Peyer's patch (tissue), 4 donors: ENCODE results near the gene VWA5B1.

Experiments
- POLR2A ChIP-seq, 2 donors: fragments of 450-650 bp; IDR thresholded peaks; one replicate each; pipeline ENCODE4 v1.5.1; 2017; ENCODE audit warnings: antibody characterized with exemption in 2 of 2, mild to moderate bottlenecking in 2 of 2, moderate library complexity in 2 of 2
- TF ChIP-seq, protein P1 (sequence below), 6 experiments: fragments of 450-650 bp in 4 of 6; fragments of 200-600 bp in 2 of 6; sonication (generic) in 1 of 6; IDR thresholded peaks; one replicate each; pipeline ENCODE4 v1.5.1; 2017 to 2019; ENCODE audit warnings: antibody characterized with exemption in 6 of 6, mild to moderate bottlenecking in 3 of 6, moderate library complexity in 1 of 6

DNA sequence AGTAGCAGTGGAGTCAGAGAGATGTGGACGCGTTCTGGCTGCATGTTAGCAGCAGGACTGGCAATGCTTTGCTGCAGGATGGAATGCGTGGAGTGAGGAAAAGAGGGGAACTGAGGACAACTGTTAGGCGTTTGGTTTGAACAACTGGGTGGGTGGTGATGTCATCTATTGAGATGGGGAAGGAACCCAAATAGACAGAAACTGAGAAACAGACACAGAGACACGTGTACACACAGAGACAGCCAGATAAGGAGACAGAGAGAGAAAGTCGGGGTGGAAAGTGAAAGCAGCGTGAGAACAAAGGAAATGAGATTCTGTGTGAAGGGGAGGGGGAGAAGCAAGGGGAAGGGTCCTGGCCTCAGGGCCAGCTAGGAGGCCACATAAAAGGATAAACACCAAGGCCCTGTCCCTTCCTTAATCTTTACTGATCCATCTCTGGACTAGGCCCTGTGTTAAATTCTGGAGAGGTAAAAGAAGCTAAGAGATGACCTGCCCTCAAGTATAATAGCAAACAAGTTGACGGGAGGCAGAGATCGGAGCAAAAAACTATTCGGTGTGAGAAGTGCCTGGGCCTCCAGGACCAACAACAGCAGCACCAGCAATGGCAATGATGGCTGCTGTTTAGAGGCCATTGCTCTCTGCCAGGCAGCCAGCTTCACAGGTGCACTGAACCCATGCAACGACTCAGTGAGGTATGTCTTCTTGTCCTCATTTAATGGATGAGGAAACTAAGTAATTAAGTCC lies 31.6 kb downstream of the VWA5B1 start:
- TF ChIP-seq, protein P1, sequence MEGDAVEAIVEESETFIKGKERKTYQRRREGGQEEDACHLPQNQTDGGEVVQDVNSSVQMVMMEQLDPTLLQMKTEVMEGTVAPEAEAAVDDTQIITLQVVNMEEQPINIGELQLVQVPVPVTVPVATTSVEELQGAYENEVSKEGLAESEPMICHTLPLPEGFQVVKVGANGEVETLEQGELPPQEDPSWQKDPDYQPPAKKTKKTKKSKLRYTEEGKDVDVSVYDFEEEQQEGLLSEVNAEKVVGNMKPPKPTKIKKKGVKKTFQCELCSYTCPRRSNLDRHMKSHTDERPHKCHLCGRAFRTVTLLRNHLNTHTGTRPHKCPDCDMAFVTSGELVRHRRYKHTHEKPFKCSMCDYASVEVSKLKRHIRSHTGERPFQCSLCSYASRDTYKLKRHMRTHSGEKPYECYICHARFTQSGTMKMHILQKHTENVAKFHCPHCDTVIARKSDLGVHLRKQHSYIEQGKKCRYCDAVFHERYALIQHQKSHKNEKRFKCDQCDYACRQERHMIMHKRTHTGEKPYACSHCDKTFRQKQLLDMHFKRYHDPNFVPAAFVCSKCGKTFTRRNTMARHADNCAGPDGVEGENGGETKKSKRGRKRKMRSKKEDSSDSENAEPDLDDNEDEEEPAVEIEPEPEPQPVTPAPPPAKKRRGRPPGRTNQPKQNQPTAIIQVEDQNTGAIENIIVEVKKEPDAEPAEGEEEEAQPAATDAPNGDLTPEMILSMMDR (IDR thresholded peaks at IDR 0.05): no peak
- no peak for TF ChIP-seq POLR2A (IDR thresholded peaks at IDR 0.05)
